Measurements from ENCODE around the gene PDSS2. TPM values are rescaled to one million over a fixed set of nuclear protein-coding genes. Genes with fewer than 3 reads are reported as not detected.
"Not testable (repeated sequence)": the region's sequence is repeated elsewhere in the genome, so short reads cannot be mapped to it uniquely, and the experiment has no call there.

PDSS2 gene
- total RNA-seq, 1 donor: 4.0 TPM

DNA sequence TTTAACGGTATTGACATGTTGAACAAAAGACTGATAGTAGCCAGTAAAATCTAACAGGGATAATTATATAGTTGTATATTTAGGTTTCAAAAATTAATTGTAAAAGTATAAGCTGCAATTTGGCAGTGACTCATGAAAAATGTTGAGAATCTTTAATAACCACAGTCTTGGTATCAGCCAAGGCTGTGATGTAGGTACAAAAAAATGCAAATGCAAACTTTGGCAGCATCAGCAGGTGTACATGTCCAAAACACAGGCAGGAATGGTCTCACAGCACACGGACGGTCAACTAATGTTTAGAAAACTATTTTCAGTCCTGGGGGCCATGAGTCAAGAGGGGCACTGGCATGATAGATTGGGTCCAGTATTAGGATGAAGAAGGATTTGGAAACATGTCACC is 285.6 kb downstream of the PDSS2 start:
- H3K4me1 ChIP-seq (ENCODE audit: insufficient read depth, low read length): no peaks in the 10 kb centered on the region
- H3K27me3 ChIP-seq (ENCODE audit: insufficient read depth, low read length): no peaks in the 10 kb centered on the region
- H3K9me3 ChIP-seq (ENCODE audit: low read depth, low read length): no peaks in the 10 kb centered on the region
- H3K4me3 ChIP-seq (ENCODE audit: low read length): no peak overlapping the region

- H3K9me3 ChIP-seq (ENCODE audit: low read depth, low read length): no peaks in the 10 kb centered on the region
- H3K4me1 ChIP-seq (ENCODE audit: insufficient read depth, low read length): no peaks in the 10 kb centered on the region
- H3K4me3 ChIP-seq (ENCODE audit: low read length): no peak overlapping the region
- H3K27me3 ChIP-seq (ENCODE audit: insufficient read depth, low read length): no peaks in the 10 kb centered on the region
Observed at GRCh38 chr6:107171513-107171912, 287.9 kb downstream of the PDSS2 start.

- not testable (repeated sequence) for H3K4me3 ChIP-seq (ENCODE audit: low read length); H3K9me3 ChIP-seq (ENCODE audit: low read depth, low read length); H3K27me3 ChIP-seq (ENCODE audit: insufficient read depth, low read length); H3K4me1 ChIP-seq (ENCODE audit: insufficient read depth, low read length)
Observed at GRCh38 chr6:107164299-107164698, 295.1 kb downstream of the PDSS2 start.

DNA sequence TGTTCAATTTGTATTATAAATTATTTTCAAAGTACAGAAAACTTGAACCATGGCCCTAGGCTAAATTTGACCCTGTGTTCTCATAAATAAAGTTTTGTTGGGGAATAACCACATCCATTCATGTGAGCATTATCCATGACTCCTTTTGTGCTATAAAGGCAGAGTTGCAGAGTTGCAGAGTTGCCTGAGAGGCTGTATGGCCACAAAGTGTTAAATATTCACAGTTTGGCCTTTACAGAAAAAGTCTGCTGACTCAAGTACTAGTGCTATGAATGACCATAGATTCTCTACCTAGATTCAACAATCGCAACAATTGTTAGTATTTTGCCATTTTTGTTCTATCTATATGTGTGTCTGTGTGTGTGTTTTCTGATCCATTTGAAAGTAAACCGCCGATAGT is 297.8 kb downstream of the PDSS2 start:
- no peaks in the 10 kb centered on the region for H3K4me1 ChIP-seq (ENCODE audit: insufficient read depth, low read length)
- no peak overlapping the region for H3K4me3 ChIP-seq (ENCODE audit: low read length)
- H3K27me3 ChIP-seq (ENCODE audit: insufficient read depth, low read length): no peaks in the 10 kb centered on the region
- H3K9me3 ChIP-seq (ENCODE audit: low read depth, low read length): no peaks in the 10 kb centered on the region

DNA sequence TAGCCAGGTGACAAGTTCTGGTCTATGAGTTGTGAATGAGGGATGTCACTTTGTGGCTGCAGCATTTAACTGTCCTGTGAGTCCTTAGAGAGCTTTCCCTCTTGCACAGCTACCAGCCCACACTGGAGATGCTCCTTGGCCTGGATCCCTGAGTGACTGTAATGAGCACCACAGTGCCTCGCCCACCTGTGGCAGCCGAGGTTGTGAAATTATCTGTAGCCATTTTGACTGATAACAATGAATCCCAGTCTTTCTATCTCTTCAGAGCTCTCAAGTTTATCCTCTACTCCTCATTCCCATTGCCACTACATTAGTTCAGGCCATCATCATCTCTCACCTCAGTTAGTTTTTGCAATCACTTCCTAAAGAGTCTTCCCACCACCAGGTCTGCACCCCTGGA is 302.7 kb downstream of the PDSS2 start:
- no peaks in the 10 kb centered on the region for H3K9me3 ChIP-seq (ENCODE audit: low read depth, low read length)
- no peak overlapping the region for H3K4me3 ChIP-seq (ENCODE audit: low read length)
- H3K27me3 ChIP-seq (ENCODE audit: insufficient read depth, low read length): no peaks in the 10 kb centered on the region
- no peaks in the 10 kb centered on the region for H3K4me1 ChIP-seq (ENCODE audit: insufficient read depth, low read length)

GRCh38 chr6:107154801-107155160 is 304.6 kb downstream of the PDSS2 start:
- Histone ChIP-seq H3K4me3 (ENCODE audit: low read length) (no peak overlapping the region), H3K9me3 (ENCODE audit: low read depth, low read length) (no peaks in the 10 kb centered on the region), H3K4me1 (ENCODE audit: insufficient read depth, low read length) (no peaks in the 10 kb centered on the region), H3K27me3 (ENCODE audit: insufficient read depth, low read length) (no peaks in the 10 kb centered on the region)

DNA sequence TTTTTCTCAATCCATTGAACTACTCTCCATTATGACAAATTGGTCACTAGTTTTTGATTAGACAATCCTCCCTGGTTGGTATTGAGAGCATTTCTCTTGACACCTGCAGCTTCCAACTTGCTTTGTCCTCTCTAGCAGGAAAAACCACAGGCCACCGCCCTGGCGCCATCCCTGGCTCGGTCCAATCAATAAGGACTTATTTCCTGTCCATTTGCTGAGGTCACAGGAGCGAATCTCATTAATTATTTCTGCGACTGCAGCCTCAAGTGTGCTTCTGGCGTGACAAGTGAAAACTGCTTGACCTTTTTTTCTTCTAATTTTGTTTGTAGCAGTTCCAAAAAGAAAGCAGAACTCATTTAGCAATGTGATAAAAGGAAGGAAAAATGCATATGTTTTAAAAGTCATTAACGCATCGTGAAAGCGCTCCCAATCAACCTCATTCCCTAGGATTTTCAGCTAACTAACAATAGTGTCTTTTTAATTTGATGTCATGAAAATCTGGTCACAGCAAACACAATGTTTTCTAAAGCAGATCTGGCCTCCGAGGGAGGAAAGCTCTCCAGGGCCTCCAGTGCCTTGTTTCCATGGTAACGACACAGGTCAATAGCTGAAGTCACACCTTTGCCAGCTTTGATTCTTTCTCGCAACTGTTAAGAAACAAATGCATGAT is 305.1 kb downstream of the PDSS2 start:
- H3K9me3 ChIP-seq (ENCODE audit: low read depth, low read length): no peaks in the 10 kb centered on the region
- H3K27me3 ChIP-seq (ENCODE audit: insufficient read depth, low read length): no peaks in the 10 kb centered on the region
- no peak overlapping the region for H3K4me3 ChIP-seq (ENCODE audit: low read length)

DNA sequence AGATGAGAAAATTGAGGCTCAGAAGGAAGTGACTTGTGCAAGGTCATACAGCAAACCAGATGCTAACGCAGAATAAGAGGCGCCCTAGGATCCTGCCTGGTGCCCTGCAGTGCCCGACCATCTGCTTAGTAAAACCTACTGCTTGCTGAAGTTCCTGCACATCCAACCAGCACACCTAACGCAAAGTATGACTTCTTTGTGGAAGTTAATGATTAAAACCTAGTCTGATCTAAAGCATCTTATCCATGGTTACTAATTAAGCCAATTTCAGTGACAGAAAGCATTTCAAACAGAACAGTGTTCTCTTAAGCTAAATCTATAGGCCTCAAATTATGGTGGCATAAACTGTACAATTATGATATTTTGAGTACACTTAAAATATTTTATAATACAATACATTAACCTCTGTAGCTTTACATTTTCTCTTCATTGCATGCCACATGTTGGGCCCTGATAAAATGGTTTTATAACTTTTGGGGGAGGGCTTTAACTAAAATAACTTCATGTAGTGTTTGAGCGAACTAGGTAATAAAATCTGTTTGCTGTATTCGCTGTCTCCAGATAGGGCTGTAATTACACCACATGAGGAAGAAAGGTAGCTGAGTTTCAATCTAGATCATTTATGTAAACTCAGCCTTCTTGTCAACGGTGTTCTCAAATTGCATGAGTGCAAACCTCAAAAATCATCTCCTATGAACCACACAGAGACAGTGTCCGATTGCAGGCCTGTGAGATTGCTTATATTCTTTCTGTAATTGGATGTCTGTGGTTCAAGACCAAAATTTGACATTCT is 306.5 kb downstream of the PDSS2 start:
- Histone ChIP-seq H3K9me3 (ENCODE audit: low read depth, low read length) (no peaks in the 10 kb centered on the region), H3K4me1 (ENCODE audit: insufficient read depth, low read length) (no peaks in the 10 kb centered on the region), H3K4me3 (ENCODE audit: low read length) (no peak overlapping the region), H3K27me3 (ENCODE audit: insufficient read depth, low read length) (no peaks in the 10 kb centered on the region)

More for the DNA sequence above, 305.1 kb downstream of the PDSS2 start:
- H3K4me1 ChIP-seq (ENCODE audit: insufficient read depth, low read length): no peaks in the 10 kb centered on the region

- H3K27me3 ChIP-seq (ENCODE audit: insufficient read depth, low read length): no peaks in the 10 kb centered on the region
- H3K4me1 ChIP-seq (ENCODE audit: insufficient read depth, low read length): no peaks in the 10 kb centered on the region
- no peaks in the 10 kb centered on the region for H3K9me3 ChIP-seq (ENCODE audit: low read depth, low read length)
- H3K4me3 ChIP-seq (ENCODE audit: low read length): no peak overlapping the region
Observed at GRCh38 chr6:107144666-107145065, 314.7 kb downstream of the PDSS2 start.

- Histone ChIP-seq H3K9me3 (ENCODE audit: low read depth, low read length) (no peaks in the 10 kb centered on the region), H3K4me1 (ENCODE audit: insufficient read depth, low read length) (no peaks in the 10 kb centered on the region), H3K27me3 (ENCODE audit: insufficient read depth, low read length) (no peaks in the 10 kb centered on the region), H3K4me3 (ENCODE audit: low read length) (no peak overlapping the region)
Observed at GRCh38 chr6:107144014-107144413, 315.4 kb downstream of the PDSS2 start.

DNA sequence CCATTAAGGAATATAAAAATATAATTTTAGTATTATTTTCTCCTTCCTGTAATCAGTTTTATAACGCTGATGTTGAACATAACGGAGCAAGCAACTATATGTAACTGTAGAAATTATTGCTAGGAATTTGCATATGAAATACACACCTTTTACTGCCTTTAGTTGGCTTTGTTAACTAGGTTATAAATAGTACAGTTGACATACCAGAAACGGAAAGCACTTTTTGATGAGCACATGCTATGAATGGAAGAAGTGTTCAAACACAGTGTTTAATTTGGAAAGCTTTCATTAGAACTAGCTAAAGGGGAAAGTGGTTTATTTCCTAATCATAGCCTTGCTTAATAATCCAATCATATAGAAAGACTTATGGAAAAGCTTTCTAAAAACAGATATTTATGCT is 318.8 kb downstream of the PDSS2 start:
- H3K4me3 ChIP-seq (ENCODE audit: low read length): no peak overlapping the region
- H3K27me3 ChIP-seq (ENCODE audit: insufficient read depth, low read length): no peaks in the 10 kb centered on the region
- no peaks in the 10 kb centered on the region for H3K4me1 ChIP-seq (ENCODE audit: insufficient read depth, low read length)
- H3K9me3 ChIP-seq (ENCODE audit: low read depth, low read length): no peaks in the 10 kb centered on the region

GRCh38 chr6:107136324-107136723 is 323.0 kb downstream of the PDSS2 start:
- H3K4me3 ChIP-seq (ENCODE audit: low read length); H3K9me3 ChIP-seq (ENCODE audit: low read depth, low read length); H3K27me3 ChIP-seq (ENCODE audit: insufficient read depth, low read length); H3K4me1 ChIP-seq (ENCODE audit: insufficient read depth, low read length): not testable (repeated sequence)

DNA sequence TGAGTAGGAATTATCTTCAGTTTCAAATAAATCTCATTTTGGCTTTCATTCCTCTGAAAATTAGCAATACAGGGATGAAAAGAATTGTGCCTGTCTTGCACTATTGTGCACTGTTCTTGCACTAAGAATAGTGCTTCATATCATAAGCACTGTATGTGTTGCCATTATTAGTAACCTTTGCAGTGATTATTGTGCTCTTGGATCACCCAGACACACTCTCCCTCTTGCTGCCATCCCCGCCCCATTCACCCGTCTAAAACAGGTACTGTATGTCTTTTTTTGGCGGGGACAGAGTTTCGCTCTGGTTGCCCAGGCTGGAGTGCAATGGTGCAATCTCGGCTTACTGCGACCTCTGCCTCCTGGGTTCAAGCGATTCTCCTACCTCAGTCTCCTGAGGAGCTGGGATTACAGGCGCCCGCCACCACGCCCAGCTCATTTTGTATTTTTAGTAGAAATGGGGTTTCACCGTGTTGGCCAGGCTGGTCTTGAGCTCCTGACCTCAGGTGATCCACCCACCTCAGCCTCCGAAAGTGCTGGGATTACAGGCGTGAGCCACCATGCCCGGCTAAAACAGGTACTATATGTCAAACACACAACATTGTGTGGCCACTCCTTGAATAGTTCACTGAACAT is 324.2 kb downstream of the PDSS2 start:
- H3K27me3 ChIP-seq (ENCODE audit: insufficient read depth, low read length); H3K4me1 ChIP-seq (ENCODE audit: insufficient read depth, low read length); H3K9me3 ChIP-seq (ENCODE audit: low read depth, low read length); H3K4me3 ChIP-seq (ENCODE audit: low read length): not testable (repeated sequence)

DNA sequence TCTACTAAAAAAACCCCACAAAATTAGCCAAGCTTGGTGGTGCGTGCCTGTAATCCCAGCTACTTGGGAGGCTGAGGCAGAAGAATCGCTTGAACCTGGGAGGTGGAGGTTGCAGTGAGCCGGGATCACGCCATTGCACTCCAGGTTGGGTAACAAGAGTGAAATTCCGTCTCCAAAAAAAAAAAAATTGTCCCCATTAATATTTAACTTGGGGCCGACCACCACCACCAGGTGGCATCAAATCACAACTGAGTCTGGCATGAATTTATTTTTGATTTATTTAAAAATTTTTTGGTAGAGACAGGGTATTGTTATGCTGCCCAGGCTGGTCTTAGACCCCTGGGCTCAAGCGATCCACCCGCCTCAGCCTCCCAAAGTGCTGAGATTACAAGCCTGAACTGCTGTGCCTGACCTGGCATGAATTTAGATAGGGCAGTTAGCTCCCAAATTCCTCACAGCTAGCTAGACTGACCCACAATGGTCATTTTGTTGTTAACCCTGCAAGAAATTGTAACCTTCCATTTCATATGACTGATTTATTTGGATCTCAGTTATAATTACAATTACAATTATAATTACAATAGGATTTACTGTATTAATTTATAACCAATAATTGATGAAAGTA is 326.9 kb downstream of the PDSS2 start:
- Histone ChIP-seq H3K4me3 (ENCODE audit: low read length) (no peak overlapping the region), H3K4me1 (ENCODE audit: insufficient read depth, low read length) (no peaks in the 10 kb centered on the region), H3K27me3 (ENCODE audit: insufficient read depth, low read length) (no peaks in the 10 kb centered on the region), H3K9me3 (ENCODE audit: low read depth, low read length) (no peaks in the 10 kb centered on the region)

GRCh38 chr6:107129370-107129925 is 329.9 kb downstream of the PDSS2 start:
- Histone ChIP-seq H3K9me3 (ENCODE audit: low read depth, low read length) (no peaks in the 10 kb centered on the region), H3K27me3 (ENCODE audit: insufficient read depth, low read length) (no peaks in the 10 kb centered on the region), H3K4me1 (ENCODE audit: insufficient read depth, low read length) (no peaks in the 10 kb centered on the region), H3K4me3 (ENCODE audit: low read length) (no peak overlapping the region)

All from mononuclear cell (primary cell).